Fibroblast of pulmonary artery (primary cell): ENCODE results near the gene OVCA2.

Experiments used
- DNase-seq: peaks from one replicate; pipeline ENCODE4 v3.0.0-alpha.2; 2010; ENCODE audit warnings: low read depth
- H3K4me3 ChIP-seq: replicated peaks from 2 replicates; pipeline ENCODE4 v1.5.1; 2011; ENCODE audit warnings: low read depth, mild to moderate bottlenecking, control low read depth, low read length, moderate library complexity
- TF ChIP-seq, protein P1 (sequence below): IDR thresholded peaks from 2 replicates; pipeline ENCODE4 v1.5.1; 2011; ENCODE audit warnings: mild to moderate bottlenecking, control low read depth, low read length, inconsistent platforms; ENCODE audit errors: missing control alignments

OVCA2 gene

DNA sequence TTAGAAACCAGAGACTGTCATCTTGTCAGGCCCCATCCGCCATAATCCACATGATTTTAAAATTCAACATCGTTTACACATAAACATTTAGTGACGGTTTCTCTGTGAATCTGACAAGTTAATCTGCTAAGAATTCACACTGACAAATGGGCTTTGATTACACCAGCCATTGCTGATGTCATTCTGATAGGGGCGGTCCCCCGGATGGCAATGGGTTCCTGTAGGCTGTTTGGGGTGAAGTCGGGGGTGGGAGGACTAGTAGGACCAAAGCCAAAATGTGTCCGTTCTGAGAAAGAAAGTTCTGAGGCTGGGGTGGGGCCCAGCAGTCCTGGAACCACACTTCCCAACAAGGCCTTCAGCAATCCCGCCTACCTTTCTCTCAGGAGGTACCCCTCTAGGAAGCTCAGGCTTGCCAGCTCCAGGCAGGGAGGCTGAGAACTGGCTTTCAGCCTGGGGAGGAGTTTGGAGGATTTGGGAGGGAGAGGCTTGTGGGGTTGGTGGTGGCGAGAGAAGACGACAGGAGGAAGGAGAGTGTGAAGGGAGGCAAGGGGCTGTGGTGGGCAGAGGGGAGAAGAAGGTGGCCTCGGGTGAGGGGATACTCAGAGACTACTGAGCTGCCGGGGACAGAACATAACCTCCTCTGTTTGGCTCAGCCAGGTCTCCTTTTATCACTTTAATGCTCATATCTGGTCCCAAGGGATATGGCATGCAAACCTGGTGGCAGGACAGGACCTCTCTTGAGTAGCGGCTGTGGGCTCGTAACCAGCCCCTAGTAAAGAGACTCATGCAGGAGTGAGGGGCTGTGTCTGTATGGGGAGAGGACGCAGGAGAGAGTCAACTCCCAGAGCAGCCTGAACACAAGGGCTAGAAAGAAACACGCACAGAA is 21.7 kb downstream of the OVCA2 start:
- H3K4me3 ChIP-seq = no peak overlapping the region
- TF ChIP-seq, protein P1, sequence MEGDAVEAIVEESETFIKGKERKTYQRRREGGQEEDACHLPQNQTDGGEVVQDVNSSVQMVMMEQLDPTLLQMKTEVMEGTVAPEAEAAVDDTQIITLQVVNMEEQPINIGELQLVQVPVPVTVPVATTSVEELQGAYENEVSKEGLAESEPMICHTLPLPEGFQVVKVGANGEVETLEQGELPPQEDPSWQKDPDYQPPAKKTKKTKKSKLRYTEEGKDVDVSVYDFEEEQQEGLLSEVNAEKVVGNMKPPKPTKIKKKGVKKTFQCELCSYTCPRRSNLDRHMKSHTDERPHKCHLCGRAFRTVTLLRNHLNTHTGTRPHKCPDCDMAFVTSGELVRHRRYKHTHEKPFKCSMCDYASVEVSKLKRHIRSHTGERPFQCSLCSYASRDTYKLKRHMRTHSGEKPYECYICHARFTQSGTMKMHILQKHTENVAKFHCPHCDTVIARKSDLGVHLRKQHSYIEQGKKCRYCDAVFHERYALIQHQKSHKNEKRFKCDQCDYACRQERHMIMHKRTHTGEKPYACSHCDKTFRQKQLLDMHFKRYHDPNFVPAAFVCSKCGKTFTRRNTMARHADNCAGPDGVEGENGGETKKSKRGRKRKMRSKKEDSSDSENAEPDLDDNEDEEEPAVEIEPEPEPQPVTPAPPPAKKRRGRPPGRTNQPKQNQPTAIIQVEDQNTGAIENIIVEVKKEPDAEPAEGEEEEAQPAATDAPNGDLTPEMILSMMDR = no peak
- peak; percentile 81 for DNase-seq

DNA sequence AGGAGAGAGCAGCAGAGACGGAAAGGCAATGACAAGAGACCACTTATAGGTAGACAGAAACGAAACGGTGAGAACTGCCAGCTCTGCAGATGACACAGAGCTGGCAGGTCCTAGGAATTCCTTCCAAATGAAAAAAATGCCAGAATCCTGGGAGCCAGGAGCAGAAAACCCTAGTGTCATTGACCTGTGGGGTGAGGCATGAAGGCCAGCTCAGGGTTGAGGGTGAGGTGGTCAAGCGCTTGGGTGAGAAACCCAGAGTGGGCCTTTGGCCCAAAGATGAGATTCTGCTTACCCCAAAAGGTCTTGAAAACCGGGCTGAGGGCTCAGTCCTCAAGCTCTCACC is 22.3 kb downstream of the OVCA2 start:
- no peak overlapping the region for H3K4me3 ChIP-seq
- no peak for DNase-seq
- TF ChIP-seq, protein P1 = no peak

DNA sequence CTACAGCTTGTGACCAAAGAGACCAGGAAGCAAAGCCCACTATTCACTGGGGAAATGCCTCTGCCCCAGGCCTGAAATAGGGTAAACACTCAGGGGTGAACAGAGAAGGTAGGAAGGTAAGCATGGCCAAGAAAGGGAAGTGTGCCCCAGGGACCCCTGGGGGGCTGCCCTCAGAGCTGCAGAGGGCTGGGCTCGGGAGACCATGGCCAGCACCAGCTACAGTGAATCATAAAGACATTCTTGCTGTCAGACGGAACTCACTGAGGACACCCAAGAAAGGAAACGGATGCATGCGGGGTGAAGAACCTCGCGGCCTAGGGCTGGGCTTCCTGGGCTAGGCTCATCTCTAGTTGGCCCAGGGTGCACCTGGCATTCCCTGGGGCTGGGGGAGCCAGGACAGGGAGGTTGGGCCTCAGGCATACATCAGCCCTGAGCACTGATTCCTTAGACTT is 22.7 kb downstream of the OVCA2 start:
- TF ChIP-seq, protein P1 = no peak
- H3K4me3 ChIP-seq = no peak overlapping the region

DNA sequence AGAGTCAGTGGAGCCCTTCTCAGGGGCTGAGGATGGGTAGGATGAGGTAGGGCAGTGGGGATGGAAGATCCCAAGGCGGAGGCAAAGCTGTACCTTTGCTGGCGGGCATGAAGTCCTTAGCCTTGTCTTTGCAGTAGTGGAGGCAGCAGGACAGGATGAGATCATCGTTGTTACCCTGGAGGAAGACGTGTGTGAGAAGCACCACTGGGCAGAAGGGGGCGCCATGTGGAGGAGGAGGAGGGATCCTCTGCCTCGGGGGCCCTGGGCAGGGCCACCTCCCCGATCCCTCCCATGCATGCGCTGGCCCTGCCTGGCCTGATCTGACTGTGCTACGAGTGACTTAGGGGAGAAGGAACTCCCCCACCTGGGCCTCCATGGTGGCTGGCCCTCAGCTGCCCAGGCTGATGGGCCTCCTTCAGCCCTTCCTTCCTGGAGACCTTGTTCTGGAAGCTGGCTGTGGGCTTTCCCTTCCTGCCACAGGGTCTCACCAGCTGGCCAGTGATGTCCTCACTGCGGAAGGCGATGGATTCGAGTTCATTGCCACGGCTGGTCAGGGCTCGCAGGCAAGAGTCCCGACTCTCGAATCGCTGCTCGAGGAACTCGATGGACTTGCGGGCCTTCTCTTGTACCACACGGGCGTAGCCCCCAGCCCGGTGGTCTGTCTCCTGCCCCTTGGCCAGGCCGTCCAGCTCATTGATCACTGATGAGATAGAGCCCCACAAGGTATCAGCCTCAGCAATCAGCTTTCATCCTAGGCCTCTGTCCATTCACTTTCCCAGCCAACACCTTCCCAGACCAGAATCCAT is 23.4 kb downstream of the OVCA2 start:
- peak; percentile 80 for DNase-seq
- no peak overlapping the region for H3K4me3 ChIP-seq

More for the DNA sequence above, 22.7 kb downstream of the OVCA2 start:
- DNase-seq = peak; percentile 45

DNA sequence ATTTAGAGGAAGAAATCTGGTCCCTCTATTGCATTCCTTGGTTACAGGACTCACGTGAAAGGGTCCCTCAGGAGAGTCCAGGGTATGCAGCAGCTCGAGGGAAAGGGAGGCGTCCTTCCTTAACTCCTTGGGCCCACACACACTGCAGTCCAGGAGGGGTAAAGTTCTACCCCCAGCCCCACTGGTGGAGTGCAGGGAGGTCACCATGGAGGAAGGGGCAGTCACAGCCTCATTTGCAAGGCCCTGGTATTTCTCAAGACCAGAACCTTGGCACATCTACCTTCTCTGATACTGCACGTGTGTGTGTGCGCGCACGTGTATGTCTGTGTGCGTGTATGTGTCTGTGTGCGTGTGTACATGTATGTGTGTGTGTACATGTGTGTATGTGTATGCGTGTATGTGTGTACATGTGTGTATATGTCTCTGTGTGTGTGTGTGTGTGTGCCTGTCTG is 24.2 kb downstream of the OVCA2 start:
- no peak overlapping the region for H3K4me3 ChIP-seq
- TF ChIP-seq, protein P1 = no peak
- DNase-seq = peak; percentile 14

More for the DNA sequence above, 23.4 kb downstream of the OVCA2 start:
- TF ChIP-seq, protein P1 = peak; percentile 61

DNA sequence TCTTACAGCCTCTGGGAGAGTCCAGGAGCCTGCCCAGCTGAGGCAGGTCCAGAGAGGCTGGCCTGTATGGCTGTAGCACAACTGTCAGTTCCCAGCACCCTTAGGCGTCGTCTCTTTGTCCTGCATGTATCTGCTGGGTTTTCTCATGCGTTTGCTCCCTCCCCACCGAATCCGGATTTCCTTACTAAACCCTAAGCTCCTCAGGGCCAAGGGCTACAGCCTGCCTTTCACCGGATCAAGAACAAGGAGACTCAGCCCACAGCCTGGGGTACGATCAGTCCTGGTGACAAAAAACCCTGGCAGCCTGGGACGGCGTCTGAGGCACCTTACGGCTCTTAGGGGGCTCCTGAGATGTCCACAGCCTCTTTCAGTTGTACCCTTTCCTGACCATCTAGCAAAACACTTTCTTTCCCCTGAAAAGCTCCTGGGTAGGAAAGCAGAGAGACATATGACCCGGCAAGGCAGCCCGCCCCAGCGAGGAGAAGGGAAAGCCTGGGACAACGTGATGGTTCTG is 25.3 kb downstream of the OVCA2 start:
- TF ChIP-seq, protein P1 = no peak
- no peak overlapping the region for H3K4me3 ChIP-seq
- peak; percentile 19 for DNase-seq
